Activated naive CD4-positive, alpha-beta T cell treated with anti-CD3 and anti-CD28 coated beads, Interleukin-2, amount 50 U/mL, for 16 hours (primary cell): ENCODE results near the gene NTM.

Source experiments
- DNase-seq: peaks from one replicate; pipeline ENCODE4 v3.0.0-alpha.2; 2020

Gene NTM

GRCh38 chr11:131885431-131885830, 515.0 kb downstream of the NTM start:
- DNase-seq, result no peak

DNA sequence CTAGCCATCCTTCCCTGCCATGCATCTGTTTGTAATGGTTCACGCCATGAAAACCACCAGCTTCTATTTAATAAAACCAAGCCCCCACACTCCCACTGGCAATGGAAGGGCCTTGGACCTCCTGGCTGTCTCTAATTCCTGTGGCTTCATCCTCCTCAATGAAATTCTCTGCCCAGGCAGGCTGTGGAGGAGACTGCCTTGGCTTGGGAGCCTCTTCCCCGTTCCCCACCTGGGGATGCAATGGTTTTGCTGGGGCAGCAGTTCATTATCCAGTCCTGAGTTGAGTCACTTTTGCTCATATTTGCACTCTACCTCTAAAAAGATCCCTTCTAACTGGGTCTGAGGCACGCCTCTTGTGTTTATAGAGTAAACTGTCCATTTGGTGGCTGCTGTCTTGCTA, 515.8 kb downstream of the NTM start:
- no peak for DNase-seq

GRCh38 chr11:131888230-131888855, 517.9 kb downstream of the NTM start:
- DNase-seq, result no peak

GRCh38 chr11:131889146-131889577, 518.7 kb downstream of the NTM start:
- DNase-seq, result no peak

- DNase-seq, result no peak
Measured at GRCh38 chr11:131889760-131890581, 519.6 kb downstream of the NTM start.

GRCh38 chr11:131893103-131893890, 522.9 kb downstream of the NTM start:
- DNase-seq, result no peak

DNA sequence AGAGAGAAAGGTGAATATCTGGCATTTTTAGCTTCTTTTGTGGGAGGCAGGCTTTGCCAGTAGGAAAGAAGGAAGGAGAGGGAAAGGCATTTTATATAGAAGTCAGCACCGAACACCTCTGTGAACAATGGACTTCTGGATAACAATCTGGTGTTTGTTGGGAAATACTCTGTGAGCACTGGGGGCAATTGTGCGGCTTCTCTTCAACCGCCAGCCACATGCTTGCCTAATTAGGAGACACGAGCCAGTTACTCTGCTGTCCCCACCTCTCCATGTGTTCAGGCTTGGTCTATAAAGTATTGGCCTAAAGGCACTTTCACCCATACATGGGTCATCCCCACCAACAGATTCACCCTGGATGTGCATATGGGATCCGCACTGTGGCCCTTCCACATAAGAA, 523.6 kb downstream of the NTM start:
- no peak for DNase-seq

- no peak for DNase-seq
Measured at GRCh38 chr11:131894615-131895544, 524.5 kb downstream of the NTM start.

- no peak for DNase-seq
Measured at GRCh38 chr11:131895865-131896264, 525.5 kb downstream of the NTM start.

GRCh38 chr11:131896978-131897615, 526.7 kb downstream of the NTM start:
- DNase-seq, result no peak

DNA sequence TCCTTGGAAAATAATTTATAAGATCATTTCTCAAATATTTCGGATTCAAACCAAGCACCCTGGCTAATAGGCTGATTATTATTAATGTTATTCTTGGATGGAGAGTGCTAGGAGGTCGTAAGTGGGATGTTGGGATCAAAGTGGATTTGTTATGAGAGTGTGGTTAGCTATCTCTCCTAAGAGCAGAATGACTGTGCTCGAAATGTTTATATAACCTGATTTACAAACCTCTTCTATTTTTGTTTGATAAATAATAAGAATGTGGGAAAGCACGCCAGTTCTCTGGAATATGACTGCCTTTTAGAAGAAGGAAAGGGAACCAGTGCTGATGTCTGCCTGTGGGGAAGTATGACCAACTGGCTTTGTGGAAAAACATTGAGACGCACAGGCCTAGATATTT, 527.5 kb downstream of the NTM start:
- no peak for DNase-seq

GRCh38 chr11:131898949-131899348, 528.5 kb downstream of the NTM start:
- DNase-seq, result no peak

DNA sequence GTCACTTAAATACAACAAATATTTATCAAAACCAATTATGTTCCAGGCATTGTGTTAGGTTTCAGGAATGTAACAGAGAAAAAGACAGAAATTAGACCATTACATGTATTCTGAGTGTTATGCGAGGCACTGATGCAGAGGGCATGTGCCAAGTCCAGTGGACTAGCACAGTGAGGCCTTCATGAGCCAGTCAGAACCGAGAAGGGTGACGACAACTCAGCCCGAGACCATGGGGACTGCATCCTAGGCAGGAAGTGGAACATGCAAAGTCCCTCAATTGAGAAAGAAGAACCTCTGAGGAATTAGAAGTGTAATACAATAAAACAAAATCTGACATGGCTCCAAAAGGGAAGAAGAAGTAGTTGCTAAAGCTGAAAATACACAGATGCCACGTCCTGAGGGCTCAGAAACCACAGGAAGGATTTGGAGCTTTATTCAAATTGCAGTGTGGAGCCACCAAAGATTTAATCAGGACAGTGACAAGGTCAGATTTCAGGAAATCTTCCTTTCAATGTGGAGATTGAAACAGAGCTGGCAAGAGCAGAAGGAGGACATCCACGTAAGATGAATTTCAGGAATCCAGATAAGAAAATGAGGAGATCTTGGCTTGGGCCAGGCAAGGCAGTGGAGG, 529.6 kb downstream of the NTM start:
- no peak for DNase-seq

- no peak for DNase-seq
Measured at GRCh38 chr11:131902421-131902820, 532.0 kb downstream of the NTM start.

GRCh38 chr11:131903074-131903473, 532.7 kb downstream of the NTM start:
- no peak for DNase-seq

DNA sequence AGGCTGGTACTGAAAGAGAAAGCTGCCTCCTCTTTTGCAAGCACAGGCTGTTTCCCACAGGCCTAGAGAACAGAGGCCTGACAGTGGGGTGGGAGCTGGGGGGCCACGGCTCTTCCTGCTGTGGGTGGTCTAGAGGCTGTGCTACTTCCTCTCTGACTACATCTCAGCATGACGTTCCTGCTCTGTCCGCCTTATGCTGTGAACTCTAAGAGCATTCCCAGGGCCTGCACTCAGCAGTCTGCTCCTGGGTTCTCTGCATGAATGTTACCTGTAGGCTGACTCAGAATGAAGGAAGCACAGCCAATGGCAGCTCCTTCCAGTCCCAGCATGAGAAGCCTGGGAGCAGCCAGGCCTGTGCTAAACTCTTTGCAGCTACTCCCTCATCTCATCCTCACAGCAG, 534.3 kb downstream of the NTM start:
- DNase-seq, result no peak

- no peak for DNase-seq
Measured at GRCh38 chr11:131906963-131907362, 536.5 kb downstream of the NTM start.

- DNase-seq, result no peak
Measured at GRCh38 chr11:131907371-131907770, 537.0 kb downstream of the NTM start.

DNA sequence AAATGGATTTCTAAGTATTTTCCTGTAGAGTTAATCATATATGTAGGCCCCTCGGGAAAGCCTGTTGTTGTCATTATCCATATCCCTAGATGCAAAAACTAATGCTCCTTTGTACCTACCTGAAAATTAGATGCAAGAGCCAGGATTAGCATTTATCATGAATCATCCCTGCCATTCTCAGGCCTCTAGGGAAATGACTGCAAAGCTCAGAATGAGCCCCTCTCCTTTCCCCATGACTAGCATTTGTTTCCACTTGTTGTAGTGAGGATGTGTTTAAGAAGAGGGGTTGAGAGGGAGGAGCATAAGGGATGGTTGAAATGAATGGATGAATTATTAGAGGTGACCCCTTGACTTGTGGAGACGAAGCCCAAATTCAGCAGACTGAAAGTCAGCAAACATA, 537.9 kb downstream of the NTM start:
- DNase-seq, result no peak

DNA sequence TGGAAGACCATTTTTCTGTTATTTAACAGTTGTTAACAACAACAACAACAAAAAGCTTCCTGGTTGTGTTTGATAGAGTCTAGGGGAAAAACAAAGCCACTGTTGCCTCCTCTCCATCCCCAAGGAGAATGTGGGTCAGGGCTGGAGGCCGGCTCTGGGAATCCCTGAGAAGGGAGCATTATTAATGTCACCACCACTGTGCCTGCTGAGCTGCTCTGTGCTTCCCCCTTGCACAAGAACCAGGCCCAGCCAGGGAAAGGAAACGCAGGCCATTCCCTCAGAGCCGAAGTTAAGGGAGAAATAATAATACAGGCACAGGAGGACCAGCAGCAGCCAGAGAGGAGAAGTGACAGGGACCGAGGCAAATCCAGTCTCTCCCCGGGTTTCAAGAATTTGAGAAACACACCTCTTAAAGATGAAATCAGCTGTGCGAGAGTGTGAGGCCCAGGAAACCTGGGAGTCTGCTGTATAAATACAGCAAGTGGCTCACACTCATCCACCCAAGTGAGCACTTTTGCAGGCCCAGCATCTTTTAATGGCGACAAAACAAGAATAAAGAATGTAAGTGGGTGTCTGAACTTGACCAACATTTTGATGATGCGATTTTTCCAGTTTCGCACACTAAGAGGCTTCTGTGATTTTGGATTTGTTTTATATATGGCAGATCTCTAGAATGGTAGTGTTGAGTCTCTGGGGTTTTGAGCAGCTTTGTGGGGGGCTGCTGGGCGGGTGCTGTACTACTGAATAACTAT, 539.2 kb downstream of the NTM start:
- no peak for DNase-seq

DNA sequence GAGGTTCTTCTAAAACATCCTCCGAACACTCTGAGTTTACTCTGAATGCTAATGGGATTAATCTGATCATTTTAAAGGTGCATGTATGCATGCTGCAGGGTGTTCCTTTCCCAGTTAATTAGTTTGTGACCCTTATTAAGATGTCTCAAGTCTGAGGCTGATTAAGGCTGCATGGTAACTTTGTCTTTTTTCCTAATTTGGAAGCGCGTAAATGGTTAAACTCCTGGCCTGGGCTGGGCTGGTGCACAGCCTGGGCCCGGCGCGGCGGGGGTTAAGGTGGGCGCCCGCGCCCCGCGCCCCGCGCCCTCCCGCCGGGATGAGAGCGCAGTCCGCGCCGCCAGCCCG, 539.7 kb downstream of the NTM start:
- no peak for DNase-seq
